GM10266 (cell line): ENCODE data around the gene GREB1.

Experiments
- DNase-seq: peaks from one replicate; pipeline ENCODE4 v3.0.0; 2012; ENCODE audit errors: extremely low spot score
- CTCF ChIP-seq: IDR thresholded peaks from 2 replicates; pipeline ENCODE4 v1.5.1; 2012; ENCODE audit warnings: mild to moderate bottlenecking, low read depth; ENCODE audit not compliant: control insufficient read depth, insufficient read depth; ENCODE audit errors: missing control alignments

GREB1 gene

GRCh38 chr2:11562476-11562875 lies 28.6 kb downstream of the GREB1 start:
- DNase-seq = no peak
- no peak for TF ChIP-seq CTCF

- no peak for TF ChIP-seq CTCF
- no peak for DNase-seq
Observed at GRCh38 chr2:11563784-11564666, 30.2 kb downstream of the GREB1 start.

- TF ChIP-seq CTCF = no peak
- DNase-seq = no peak
Observed at GRCh38 chr2:11564816-11565567, 31.1 kb downstream of the GREB1 start.

- no peak for DNase-seq
Observed at GRCh38 chr2:11566383-11566782, 32.5 kb downstream of the GREB1 start.

GRCh38 chr2:11567631-11568031 lies 33.8 kb downstream of the GREB1 start:
- no peak for TF ChIP-seq CTCF

More at GRCh38 chr2:11566383-11566782, 32.5 kb downstream of the GREB1 start:
- TF ChIP-seq CTCF = no peak

GRCh38 chr2:11568436-11568835 lies 34.6 kb downstream of the GREB1 start:
- DNase-seq = no peak
- no peak for TF ChIP-seq CTCF

More at GRCh38 chr2:11567631-11568031, 33.8 kb downstream of the GREB1 start:
- DNase-seq = no peak
